Kidney (tissue), 14 donors: Measurements from ENCODE around the gene RNU7-1. TPM values are rescaled to one million over a fixed set of nuclear protein-coding genes. Genes with fewer than 3 reads are reported as not detected.

Experiments
- DNase-seq, 5 donors: peaks; one replicate each; pipeline ENCODE4 v3.0.0-alpha.2; 2013 to 2020
- FAIRE-seq: peaks from 2 replicates; lab custom pipeline; 2012; peaks lifted over from hg19 to GRCh38; lab: Jason Lieb, UNC
- H3K27ac ChIP-seq, 2 donors: one replicate each; pipeline ENCODE4 v1.7.0; 2013; ENCODE audit warnings: low read depth in 2 of 2, low read length in 2 of 2, inconsistent platforms in 1 of 2
- H3K27me3 ChIP-seq: one replicate; pipeline ENCODE4 v1.7.1; 2013; ENCODE audit warnings: low read length, inconsistent platforms; ENCODE audit not compliant: control insufficient read depth, insufficient read depth
- H3K36me3 ChIP-seq, 3 donors: one replicate each; pipeline versions ENCODE4 v1.7.0 to v1.7.1; 2013; ENCODE audit warnings: low read length in 3 of 3, control low read depth in 1 of 3, inconsistent platforms in 1 of 3; ENCODE audit not compliant: insufficient read depth in 3 of 3, control insufficient read depth in 2 of 3
- H3K4me1 ChIP-seq, 3 donors: one replicate each; pipeline versions ENCODE4 v1.7.0 to v1.7.1; 2013; ENCODE audit warnings: low read length in 3 of 3, inconsistent platforms in 1 of 3, low read depth in 1 of 3; ENCODE audit not compliant: control insufficient read depth in 2 of 3, insufficient read depth in 2 of 3
- H3K4me3 ChIP-seq, 3 donors: one replicate each; pipeline versions ENCODE4 v1.7.0 to v1.8.1; 2013; ENCODE audit warnings: low read length in 3 of 3, control low read depth in 1 of 3, inconsistent platforms in 1 of 3
- H3K9ac ChIP-seq, 3 donors: one replicate each; pipeline versions ENCODE4 v1.7.0 to v1.7.1; 2013; ENCODE audit warnings: low read length in 3 of 3, control low read depth in 1 of 3, inconsistent platforms in 1 of 3
- H3K9me3 ChIP-seq, 3 donors: one replicate each; pipeline versions ENCODE4 v1.7.0 to v1.7.1; 2013; ENCODE audit warnings: low read length in 3 of 3, control low read depth in 1 of 3, inconsistent platforms in 1 of 3; ENCODE audit not compliant: control insufficient read depth in 2 of 3, insufficient read depth in 1 of 3
- CTCF ChIP-seq: IDR thresholded peaks from 3 replicates; pipeline ENCODE4 v1.5.1; 2012; ENCODE audit warnings: mild to moderate bottlenecking, moderate library complexity, borderline replicate concordance; ENCODE audit not compliant: insufficient read depth; ENCODE audit errors: extremely low read depth
- intact Hi-C: fragments of 100-400 bp; cut with DNase I; formaldehyde crosslinking; loops from one replicate; pipeline ENCODE4 v1.11.1; 2022
- polyA plus RNA-seq: library from polyadenylated mRNA; stranded (reverse); fragments of 350-450 nt; fragmentation: Illumina TruSeq; extraction: RNeasy Lipid Tissue Mini Kit (QIAGEN cat#74804); gene quantifications from one replicate; pipeline ENCODE4 v1.2.3, GENCODE V29; 2014; ENCODE audit warnings: low read depth, low replicate concordance; ENCODE audit not compliant: insufficient read depth
- total RNA-seq: library from RNA; stranded (reverse); fragmentation: NEBNext Ultra II Directional; extraction: Animal tissue kit (Norgen Biotek cat#: 25700); gene quantifications from one replicate; pipeline ENCODE4 v1.2.1, GENCODE V29; 2021
- donor health status: control.
- donor health status: control.
- donor health status: control.
- donor health status: control.
- donor health status: control.
- donor health status: DM: yes; HTN: yes; CAD: no.
- donor health status: Normal renal cell carcinoma (clear cell type).

RNU7-1 gene
- total and polyA plus RNA-seq, 2 donors from 2014 or later, result not detected

GRCh38 chr12:6944381-6945186 lies 968 bp downstream of the RNU7-1 start:
- Histone ChIP-seq H3K9me3 (no peaks in the 10 kb centered on the region), H3K9ac (peak overlapping the region; percentile 85 to 95 (median 93)), H3K27me3 (no peaks in the 10 kb centered on the region), H3K27ac (peak overlapping the region; percentile 96 to 97), H3K4me3 (peak overlapping the region; percentile 84 to 89 (median 89)), H3K36me3 (peaks cover 0 to 4% (median 3%) of the 10 kb centered on the region in 3 donors), H3K4me1 (peaks cover 0 to 25% (median 23%) of the 10 kb centered on the region in 3 donors)
- DNase-seq (peak; percentile 95 to 98 (median 96)), FAIRE-seq (no peak)
- TF ChIP-seq CTCF, result peak; percentile 96
- intact Hi-C loops, result loop anchor here (10.0 kb wide), 1 partner anchor 150 kb away; the partner anchor contains the start of gene C1R

- intact Hi-C loops, result loop anchor here (10.0 kb wide), 1 partner anchor 149 kb away; the partner anchor contains the start of gene C1R
Measured at GRCh38 chr12:6945613-6946012, 2.0 kb downstream of the RNU7-1 start.

GRCh38 chr12:6946033-6946919 lies 2.7 kb downstream of the RNU7-1 start:
- H3K27ac ChIP-seq, result peak overlapping the region; percentile 63 to 83
- FAIRE-seq (peak; percentile 44), DNase-seq (peak; percentile 95 to 97 (median 96))
- H3K9me3 ChIP-seq, result no peaks in the 10 kb centered on the region
- no peaks in the 10 kb centered on the region for H3K27me3 ChIP-seq
- peaks cover 0 to 2% (median 0%) of the 10 kb centered on the region in 3 donors for H3K36me3 ChIP-seq
- peak overlapping the region; percentile 38 to 89 (median 55) for H3K4me3 ChIP-seq
- TF ChIP-seq CTCF, result no peak
- intact Hi-C loops, result loop anchor here (10.0 kb wide), 1 partner anchor 149 kb away; the partner anchor contains the start of gene C1R
- peak overlapping the region in 2 of 3 donors; percentile 19 to 93 for H3K9ac ChIP-seq
- peaks cover 0 to 25% (median 23%) of the 10 kb centered on the region in 3 donors for H3K4me1 ChIP-seq

More at GRCh38 chr12:6945613-6946012, 2.0 kb downstream of the RNU7-1 start:
- Histone ChIP-seq H3K9ac (peak overlapping the region in 2 of 3 donors; percentile 4 to 93), H3K36me3 (peaks cover 0 to 4% (median 3%) of the 10 kb centered on the region in 3 donors), H3K27ac (peak overlapping the region; percentile 63 to 83), H3K4me1 (peaks cover 0 to 25% (median 23%) of the 10 kb centered on the region in 3 donors), H3K27me3 (no peaks in the 10 kb centered on the region), H3K9me3 (no peaks in the 10 kb centered on the region), H3K4me3 (peak overlapping the region in 2 of 3 donors; percentile 30 to 89)
- FAIRE-seq (no peak), DNase-seq (peak in 1 of 5 donors; percentile 75)
- TF ChIP-seq CTCF, result no peak
